ENCODE measurements around the gene SLC7A1.

GRCh38 chr13:29597706-29598105 lies 2.2 kb upstream of the SLC7A1 start:
- no peak for TF ChIP-seq POLR2AphosphoS5 (IDR thresholded peaks at IDR 0.05)
- no peak for TF ChIP-seq CTCF (IDR thresholded peaks at IDR 0.05 in 8 of 11, conservative IDR thresholded peaks at IDR 0.05 in 3 of 11)

Measured in spleen (tissue), 7 donors.